Stimulated activated naive CD8-positive, alpha-beta T cell treated with anti-CD3 and anti-CD28 coated beads, Interleukin-15, amount 100 ng/mL, for 72 hours (primary cell): ENCODE data around the gene COMMD7.
"Not testable (repeated sequence)": the region's sequence is repeated elsewhere in the genome, so short reads cannot be mapped to it uniquely, and the experiment has no call there.

Experiments
- ATAC-seq: fragments of 150-1000 bp; cut with Tn5 transposase; 2 replicates; pipeline ENCODE4 v1.10.0; 2021; ENCODE audit warnings: mild to moderate bottlenecking, moderate library complexity
- DNase-seq, 2 donors: peaks; one replicate each; pipeline ENCODE4 v3.0.0; 2021 to 2022
- H3K27ac Mint-ChIP-seq, 2 donors: one replicate each; pipeline ENCODE4 v1.8.0; 2022; ENCODE audit warnings: mild to moderate bottlenecking in 2 of 2, mixed read lengths in 2 of 2, moderate library complexity in 2 of 2
- H3K27me3 Mint-ChIP-seq: one replicate; pipeline ENCODE4 v1.8.0; 2022; ENCODE audit warnings: mixed read lengths
- H3K4me1 Mint-ChIP-seq: one replicate; pipeline ENCODE4 v1.8.0; 2022; ENCODE audit warnings: mild to moderate bottlenecking, mixed read lengths
- H3K4me3 Mint-ChIP-seq, 2 donors: one replicate each; pipeline ENCODE4 v1.8.0; 2022; ENCODE audit warnings: mild to moderate bottlenecking in 2 of 2, mixed read lengths in 2 of 2, moderate library complexity in 1 of 2
- H3K9me3 Mint-ChIP-seq, 2 donors: one replicate each; pipeline ENCODE4 v1.8.0; 2022; ENCODE audit warnings: mixed read lengths in 2 of 2

Gene COMMD7

DNA sequence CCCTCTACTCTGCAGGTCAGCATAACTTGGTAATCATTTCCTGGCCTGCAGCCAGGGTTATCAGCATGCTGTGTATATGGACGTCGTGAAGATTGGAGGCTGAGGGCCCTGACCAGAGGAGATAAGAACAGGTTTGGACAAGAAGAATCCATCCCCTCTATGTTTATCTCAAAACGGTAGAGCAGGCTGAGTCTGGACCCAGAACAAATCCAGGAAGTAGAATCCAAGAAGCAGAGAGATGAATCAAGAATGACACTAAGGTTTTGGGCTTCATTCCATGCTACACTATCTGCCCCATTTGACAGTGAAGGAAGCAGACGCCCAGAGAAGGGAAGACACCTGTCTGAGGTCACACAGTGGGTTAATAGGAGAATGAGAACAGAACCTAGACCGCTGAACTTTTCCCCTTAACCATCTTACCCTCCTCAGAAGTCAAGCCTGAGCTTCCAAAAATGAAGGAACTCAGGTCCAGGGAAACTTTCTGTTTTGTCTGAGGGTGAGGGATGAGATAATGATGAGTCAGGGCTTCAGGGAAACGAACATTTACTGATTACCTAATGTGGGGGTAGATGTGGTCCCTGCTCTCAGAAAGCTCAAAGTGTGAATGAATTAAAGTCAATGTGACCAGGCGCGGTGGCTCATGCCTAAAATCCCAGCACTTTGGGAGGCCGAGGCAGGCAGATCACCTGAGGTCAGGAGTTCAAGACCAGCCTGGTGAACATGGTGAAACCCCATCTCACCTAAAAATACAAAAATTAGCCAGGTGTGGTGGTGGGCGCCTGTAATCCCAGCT lies 9.4 kb upstream of the COMMD7 start:
- H3K9me3 Mint-ChIP-seq = no peaks in the 10 kb centered on the region
- peaks cover 10% of the 10 kb centered on the region for H3K4me1 Mint-ChIP-seq
- no peaks in the 10 kb centered on the region for H3K27me3 Mint-ChIP-seq
- DNase-seq (no peak), ATAC-seq (no peak)
- H3K4me3 Mint-ChIP-seq = no peak overlapping the region
- peak overlapping the region in 1 of 2 donors; percentile 82 for H3K27ac Mint-ChIP-seq

GRCh38 chr20:32751702-32752457 lies 8.6 kb upstream of the COMMD7 start:
- Mint-ChIP-seq H3K4me1 (peaks cover 10% of the 10 kb centered on the region), H3K27ac (no peak overlapping the region), H3K9me3 (no peaks in the 10 kb centered on the region), H3K4me3 (no peak overlapping the region), H3K27me3 (no peaks in the 10 kb centered on the region)
- ATAC-seq (no peak), DNase-seq (no peak)

GRCh38 chr20:32751293-32751692 lies 8.0 kb upstream of the COMMD7 start:
- Mint-ChIP-seq H3K4me1 (peaks cover 10% of the 10 kb centered on the region), H3K27ac (no peak overlapping the region), H3K4me3 (no peak overlapping the region), H3K27me3 (no peaks in the 10 kb centered on the region), H3K9me3 (no peaks in the 10 kb centered on the region)
- no peak for DNase-seq
- no peak for ATAC-seq

DNA sequence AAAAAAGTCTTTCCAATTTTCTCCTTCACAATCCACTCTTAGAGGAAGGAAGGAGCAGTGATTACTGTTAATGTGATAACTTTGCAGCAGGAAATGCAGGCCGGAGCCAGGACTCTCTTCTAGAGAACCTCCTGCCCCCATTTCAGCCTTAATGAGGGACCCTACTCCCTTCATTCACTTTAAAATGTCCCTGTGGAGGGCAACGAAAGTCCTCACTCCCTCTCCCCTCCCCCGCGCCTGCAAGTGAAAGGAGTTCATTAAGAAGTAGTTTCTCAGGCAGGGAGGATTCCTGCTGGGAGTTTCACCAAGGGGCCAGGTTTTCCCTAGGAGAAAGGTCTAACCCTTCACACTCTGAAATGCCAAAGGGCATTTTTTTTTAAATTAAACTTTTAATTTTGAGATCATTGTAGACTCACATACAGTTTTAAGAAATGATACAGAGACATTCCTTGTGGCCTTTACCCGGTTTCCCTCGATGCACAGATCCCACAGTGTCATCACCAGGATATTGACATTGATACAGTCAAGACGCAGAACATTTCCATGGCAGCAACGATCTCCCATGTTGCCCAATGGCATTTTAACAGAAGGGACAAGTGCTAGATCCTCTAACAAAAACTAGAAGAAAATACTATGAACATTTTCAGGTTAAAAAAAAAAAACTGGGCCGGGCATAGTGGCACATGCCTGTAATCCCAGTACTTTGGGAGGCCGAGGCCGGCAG lies 6.8 kb upstream of the COMMD7 start:
- H3K27ac Mint-ChIP-seq = no peak overlapping the region
- H3K9me3 Mint-ChIP-seq = no peaks in the 10 kb centered on the region
- H3K27me3 Mint-ChIP-seq = no peaks in the 10 kb centered on the region
- no peak for DNase-seq
- ATAC-seq = no peak
- no peak overlapping the region for H3K4me3 Mint-ChIP-seq
- H3K4me1 Mint-ChIP-seq = peaks cover 12% of the 10 kb centered on the region

- H3K4me3 Mint-ChIP-seq = peak overlapping the region; percentile 99 to 100
Observed at GRCh38 chr20:32742322-32743236, 688 bp downstream of the COMMD7 start.

GRCh38 chr20:32741151-32741550 lies 2.1 kb downstream of the COMMD7 start:
- Mint-ChIP-seq H3K4me1 (peaks cover 68% of the 10 kb centered on the region), H3K27ac (no peak overlapping the region), H3K9me3 (no peaks in the 10 kb centered on the region), H3K4me3 (no peak overlapping the region), H3K27me3 (no peaks in the 10 kb centered on the region)
- DNase-seq (no peak), ATAC-seq (no peak)

More at GRCh38 chr20:32742322-32743236, 688 bp downstream of the COMMD7 start:
- Mint-ChIP-seq H3K27me3 (no peaks in the 10 kb centered on the region), H3K27ac (peak overlapping the region; percentile 97 to 99), H3K4me1 (peaks cover 54% of the 10 kb centered on the region), H3K9me3 (no peaks in the 10 kb centered on the region)
- DNase-seq (peak; percentile 28 to 36), ATAC-seq (peak; percentile 40)

DNA sequence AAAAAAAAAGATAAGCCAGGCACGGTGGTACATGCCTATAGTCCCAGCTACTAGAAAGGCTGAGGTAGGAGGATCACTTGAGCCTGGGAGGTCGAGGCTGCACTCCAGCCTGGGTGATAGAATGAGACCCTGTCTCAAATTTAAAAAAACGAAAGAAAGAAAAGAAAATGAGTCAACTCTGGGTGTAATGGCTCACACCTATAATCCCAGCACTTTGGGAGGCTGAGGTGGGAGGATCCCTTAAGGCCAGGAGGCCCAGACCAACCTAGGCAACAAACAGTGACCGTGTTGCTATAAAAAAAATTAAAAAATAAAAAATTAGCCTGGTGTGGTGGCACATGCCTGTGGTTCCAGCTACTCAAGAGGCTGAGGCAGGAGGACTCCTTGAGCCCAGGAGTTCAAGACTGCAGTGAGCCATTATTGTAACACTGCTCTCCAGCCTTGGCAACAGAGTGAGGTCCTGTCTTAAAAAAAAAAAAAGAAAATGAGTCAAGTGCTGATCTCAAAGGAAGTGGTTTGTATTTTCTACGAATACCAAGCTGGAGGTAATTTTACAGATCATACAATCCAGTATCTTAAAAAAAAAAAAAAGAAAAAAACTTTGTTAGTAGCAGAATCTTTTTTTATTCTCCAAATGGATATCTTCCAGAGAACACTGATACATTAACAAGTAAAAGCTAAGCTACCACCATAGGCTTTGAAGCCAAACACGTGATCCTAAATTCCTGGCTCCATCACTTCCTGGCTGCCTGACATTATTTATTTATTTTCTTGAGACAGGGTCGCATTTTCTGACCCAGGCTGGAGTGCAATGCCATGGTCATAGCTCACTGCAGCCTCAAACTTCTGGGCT lies 5.7 kb downstream of the COMMD7 start:
- ATAC-seq = peak; percentile 91
- Mint-ChIP-seq H3K4me1 (peaks cover 53% of the 10 kb centered on the region), H3K9me3 (no peaks in the 10 kb centered on the region), H3K4me3 (peak overlapping the region; percentile 57 to 60), H3K27me3 (no peaks in the 10 kb centered on the region), H3K27ac (peak overlapping the region; percentile 86 to 91)
- DNase-seq = peak; percentile 24 to 43

GRCh38 chr20:32731882-32732266 lies 11.4 kb downstream of the COMMD7 start:
- Mint-ChIP-seq H3K4me3 (no peak overlapping the region), H3K27ac (no peak overlapping the region), H3K4me1 (peaks cover 27% of the 10 kb centered on the region), H3K9me3 (no peaks in the 10 kb centered on the region), H3K27me3 (no peaks in the 10 kb centered on the region)
- DNase-seq (no peak), ATAC-seq (no peak)

DNA sequence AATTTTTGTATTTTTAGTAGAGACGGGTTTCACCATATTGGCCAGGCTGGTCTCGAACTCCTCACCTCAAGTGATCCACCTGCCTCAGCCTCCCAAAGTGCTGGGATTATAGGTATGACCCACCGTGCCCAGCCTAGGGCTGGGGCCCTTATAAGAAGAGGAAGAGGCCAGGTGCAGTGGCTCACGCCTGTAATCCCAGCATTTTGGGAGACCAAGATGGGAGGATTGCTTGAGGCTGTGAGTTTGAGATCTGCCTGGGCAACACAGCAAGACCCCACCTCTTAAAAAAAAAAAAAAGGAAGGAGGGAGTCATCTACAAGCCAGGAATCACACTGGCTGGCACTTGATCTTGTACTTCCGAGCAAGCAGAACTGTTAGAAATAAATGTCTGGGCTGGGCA lies 13.9 kb downstream of the COMMD7 start:
- not testable (repeated sequence) for H3K27me3 Mint-ChIP-seq

GRCh38 chr20:32728435-32728834 lies 14.8 kb downstream of the COMMD7 start:
- peaks cover 13% of the 10 kb centered on the region for H3K4me1 Mint-ChIP-seq
- ATAC-seq, H3K4me3 Mint-ChIP-seq, H3K27ac Mint-ChIP-seq, H3K27me3 Mint-ChIP-seq, H3K9me3 Mint-ChIP-seq, DNase-seq: not testable (repeated sequence)

More for the DNA sequence above, 13.9 kb downstream of the COMMD7 start:
- H3K9me3 Mint-ChIP-seq, H3K27ac Mint-ChIP-seq, H3K4me3 Mint-ChIP-seq, ATAC-seq, DNase-seq: not testable (repeated sequence)
- H3K4me1 Mint-ChIP-seq = peaks cover 13% of the 10 kb centered on the region

DNA sequence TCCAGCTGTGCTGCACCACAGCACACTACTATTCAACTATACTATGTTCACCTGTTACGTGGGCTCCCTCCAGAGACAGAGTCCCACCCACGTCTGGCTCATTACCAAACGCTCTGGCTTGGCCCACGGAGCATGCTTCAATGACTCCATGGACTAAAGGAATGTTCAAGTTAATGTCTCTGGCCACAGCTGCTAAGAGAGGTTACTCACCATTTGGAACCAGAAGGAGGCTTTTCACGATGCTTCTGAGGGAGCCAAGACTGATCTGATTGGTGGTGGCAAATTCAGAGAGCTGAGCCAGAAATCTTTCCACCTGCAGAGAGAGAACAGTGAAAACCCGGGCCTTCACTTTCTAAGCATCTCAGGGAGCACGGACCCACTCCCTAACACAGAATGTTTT lies 15.6 kb downstream of the COMMD7 start:
- H3K4me1 Mint-ChIP-seq = peaks cover 13% of the 10 kb centered on the region
- no peak overlapping the region for H3K4me3 Mint-ChIP-seq
- no peak for ATAC-seq
- no peaks in the 10 kb centered on the region for H3K27me3 Mint-ChIP-seq
- no peak overlapping the region for H3K27ac Mint-ChIP-seq
- no peaks in the 10 kb centered on the region for H3K9me3 Mint-ChIP-seq
- no peak for DNase-seq

DNA sequence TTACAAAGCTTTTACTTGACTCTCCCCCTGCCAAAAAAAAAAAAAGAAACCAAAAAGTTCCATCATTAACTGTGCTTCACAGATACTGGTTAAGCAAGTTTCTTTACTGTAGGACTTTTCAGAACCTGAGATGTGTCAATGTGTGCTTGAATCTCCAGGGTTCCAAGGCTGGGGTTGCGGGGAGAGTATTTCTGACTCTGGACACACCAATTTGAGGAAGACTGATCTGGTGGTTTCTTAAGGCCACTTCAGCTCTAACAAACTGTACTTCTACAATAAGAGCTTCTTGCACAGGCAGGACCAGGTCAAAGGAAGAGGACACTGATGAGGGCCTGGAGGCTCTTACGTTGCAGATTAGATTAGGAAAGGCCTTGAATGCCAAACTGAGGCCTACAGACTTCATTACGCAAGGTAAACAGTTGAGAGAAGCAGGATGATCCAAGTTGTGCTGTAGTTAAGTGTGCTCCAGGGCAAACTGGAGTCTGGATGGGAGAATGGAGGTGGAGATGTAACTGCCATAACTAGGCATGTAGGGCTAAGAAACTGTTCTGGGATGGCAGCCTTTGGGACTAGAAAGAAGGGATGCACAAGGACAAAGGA lies 24.4 kb downstream of the COMMD7 start:
- ATAC-seq (no peak), DNase-seq (no peak)
- Mint-ChIP-seq H3K9me3 (no peaks in the 10 kb centered on the region), H3K4me1 (no peaks in the 10 kb centered on the region), H3K27me3 (no peaks in the 10 kb centered on the region), H3K4me3 (no peak overlapping the region), H3K27ac (peak overlapping the region in 1 of 2 donors; percentile 59)

- DNase-seq (no peak), ATAC-seq (no peak)
- Mint-ChIP-seq H3K4me1 (peaks cover 12% of the 10 kb centered on the region), H3K9me3 (no peaks in the 10 kb centered on the region), H3K27me3 (no peaks in the 10 kb centered on the region), H3K27ac (no peak overlapping the region), H3K4me3 (no peak overlapping the region)
Observed at GRCh38 chr20:32711346-32711745, 31.9 kb downstream of the COMMD7 start.

DNA sequence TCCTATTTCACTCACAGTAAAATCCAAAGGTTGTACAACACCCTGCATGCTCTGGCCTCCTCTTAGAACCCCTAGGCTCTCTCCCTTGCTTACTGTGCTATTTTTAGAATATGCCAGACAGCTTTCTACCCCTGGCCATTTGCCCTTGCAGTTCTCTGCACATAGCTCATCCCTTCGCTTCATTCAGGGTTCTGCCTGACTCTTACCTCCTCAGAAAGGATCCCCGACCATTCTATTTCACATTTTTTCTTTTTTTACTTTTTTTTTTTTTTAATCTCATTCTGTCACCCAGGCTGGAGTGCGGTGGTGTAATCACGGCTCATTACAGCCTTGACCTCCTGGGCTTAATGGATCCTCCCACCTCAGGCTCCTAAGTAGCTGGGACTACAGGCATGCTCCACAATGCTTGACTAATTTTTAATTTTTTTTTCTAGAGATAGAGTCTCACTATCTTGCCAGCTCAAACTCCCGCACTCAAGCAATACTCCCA lies 33.6 kb downstream of the COMMD7 start:
- Mint-ChIP-seq H3K27me3 (no peaks in the 10 kb centered on the region), H3K9me3 (no peaks in the 10 kb centered on the region), H3K27ac (peak overlapping the region; percentile 50 to 69)

More for the DNA sequence above, 33.6 kb downstream of the COMMD7 start:
- Mint-ChIP-seq H3K4me3 (no peak overlapping the region), H3K4me1 (peaks cover 12% of the 10 kb centered on the region)
- DNase-seq (no peak), ATAC-seq (no peak)
